H54 (cell line): Measurements from ENCODE around the gene REPS1.

Source experiments
- DNase-seq: peaks from one replicate; pipeline ENCODE4 v3.0.0; 2011; ENCODE audit warnings: low spot score, mixed read lengths; ENCODE audit not compliant: insufficient read length
- FAIRE-seq: peaks from 3 replicates; lab custom pipeline; 2011; peaks lifted over from hg19 to GRCh38; lab: Jason Lieb, UNC
- POLR2A ChIP-seq: IDR thresholded peaks from 2 replicates; pipeline ENCODE4 v1.6.1; 2011; ENCODE audit warnings: low read depth, mild to moderate bottlenecking, low read length

Gene REPS1

DNA sequence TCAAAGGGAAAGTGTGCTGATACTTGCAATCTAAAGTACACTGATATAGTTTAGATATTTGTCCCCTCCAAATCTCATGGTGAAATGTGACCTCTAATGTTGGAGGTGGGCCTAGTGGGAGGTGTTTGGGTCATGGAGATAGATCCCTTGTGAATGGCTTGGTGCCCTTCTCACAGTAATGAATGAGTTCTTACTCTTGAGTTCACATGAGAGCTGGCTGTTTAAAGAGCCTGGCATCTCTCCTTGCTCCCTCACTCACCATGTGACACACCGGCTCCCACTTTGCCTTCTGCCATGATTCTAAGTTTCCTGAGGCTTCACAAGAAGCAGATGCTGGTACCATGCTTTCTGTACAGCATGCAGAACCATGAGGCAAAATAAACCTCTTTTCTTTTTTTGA lies 78.1 kb downstream of the REPS1 start:
- TF ChIP-seq POLR2A, result no peak
- FAIRE-seq (no peak), DNase-seq (no peak)

DNA sequence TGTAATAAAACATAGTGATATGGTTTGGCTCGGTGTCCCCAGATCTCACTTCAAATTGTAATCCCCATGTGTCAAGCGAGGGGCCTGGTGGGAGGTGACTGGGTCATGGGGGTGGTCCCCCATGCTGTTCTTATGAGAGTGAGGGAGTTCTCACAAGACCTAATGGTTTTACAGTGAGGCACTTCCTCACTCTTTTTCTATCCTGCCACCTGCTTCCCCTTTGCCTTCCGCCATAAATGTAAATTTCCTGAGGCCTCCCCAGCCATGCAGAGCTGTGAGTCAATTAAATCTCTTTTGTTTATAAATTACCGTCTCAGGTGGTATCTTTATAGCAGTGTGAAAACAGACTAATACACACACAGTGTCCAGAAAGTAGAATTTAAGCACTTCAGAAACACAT lies 78.5 kb downstream of the REPS1 start:
- TF ChIP-seq POLR2A, result no peak
- no peak for DNase-seq

DNA sequence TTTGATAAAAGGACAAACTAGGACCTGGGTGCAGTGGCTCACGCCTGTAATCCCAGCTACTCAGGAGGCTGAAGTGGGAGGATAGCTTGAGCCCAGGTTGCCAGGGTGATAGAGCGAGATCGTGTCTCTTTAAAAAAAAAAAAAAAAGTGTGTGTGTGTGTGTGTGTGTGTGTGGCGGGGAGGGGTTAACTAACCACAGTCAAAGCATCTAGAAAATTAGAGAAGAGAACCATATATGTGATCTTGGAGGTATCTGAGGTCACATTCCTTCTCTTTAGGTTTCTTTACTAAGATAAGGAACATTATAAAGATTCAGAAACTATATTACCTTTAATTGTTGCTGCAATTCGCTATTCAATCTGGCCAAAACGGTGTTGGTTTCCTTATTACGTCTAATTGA lies 80.9 kb downstream of the REPS1 start:
- FAIRE-seq (no peak), DNase-seq (no peak)
- TF ChIP-seq POLR2A, result no peak

More for the DNA sequence above, 78.5 kb downstream of the REPS1 start:
- no peak for FAIRE-seq

DNA sequence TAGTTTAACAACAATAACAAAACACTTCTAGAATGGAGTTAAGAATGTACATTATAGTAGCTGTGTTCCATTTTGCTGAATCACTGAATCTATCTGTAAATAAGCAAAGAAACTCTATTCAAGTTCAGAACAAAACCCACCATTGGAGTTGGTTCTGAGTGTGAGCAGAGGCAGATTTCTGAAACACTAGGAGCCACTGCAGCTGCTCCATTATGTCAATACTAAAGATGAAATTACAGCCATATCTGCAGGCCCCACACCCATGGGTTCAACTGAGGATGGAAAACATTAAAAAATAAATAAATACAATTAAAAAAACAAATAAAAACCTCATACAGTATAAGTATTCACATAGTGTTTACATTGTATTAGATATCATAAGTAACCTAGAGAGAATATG lies 91.0 kb downstream of the REPS1 start:
- FAIRE-seq, result no peak
- DNase-seq, result no peak
- TF ChIP-seq POLR2A, result no peak

DNA sequence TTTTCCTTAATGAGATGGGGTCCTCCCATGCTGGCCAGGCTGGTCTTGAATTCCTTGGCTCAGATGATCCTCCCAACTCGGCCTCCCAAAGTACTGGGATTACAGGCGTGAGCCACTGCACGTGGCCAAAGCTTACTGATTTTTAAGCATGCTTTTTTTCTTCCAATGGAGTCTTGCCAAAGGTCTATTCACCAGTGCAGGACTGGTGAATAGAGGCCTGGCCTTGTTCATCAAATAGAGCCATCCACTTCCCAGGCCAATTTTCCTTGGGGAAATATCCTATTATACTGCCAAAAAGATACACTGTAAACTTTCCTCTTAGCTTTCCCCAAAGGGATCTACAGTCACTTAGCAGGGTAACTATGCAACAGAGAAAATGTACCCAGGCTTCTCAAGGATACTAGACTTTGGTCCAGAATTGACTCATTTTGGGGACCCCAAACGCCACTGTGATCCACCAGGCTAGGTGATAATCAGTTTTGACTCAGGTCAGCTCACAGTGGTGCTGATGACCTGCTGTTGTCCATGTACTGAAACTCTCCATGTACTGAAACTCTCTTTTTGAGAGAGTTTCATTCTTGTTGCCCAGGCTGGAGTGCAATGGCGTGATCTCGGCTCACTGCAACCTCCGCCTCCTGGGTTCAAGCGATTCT lies 91.8 kb downstream of the REPS1 start:
- no peak for TF ChIP-seq POLR2A
- DNase-seq, result no peak
- no peak for FAIRE-seq

DNA sequence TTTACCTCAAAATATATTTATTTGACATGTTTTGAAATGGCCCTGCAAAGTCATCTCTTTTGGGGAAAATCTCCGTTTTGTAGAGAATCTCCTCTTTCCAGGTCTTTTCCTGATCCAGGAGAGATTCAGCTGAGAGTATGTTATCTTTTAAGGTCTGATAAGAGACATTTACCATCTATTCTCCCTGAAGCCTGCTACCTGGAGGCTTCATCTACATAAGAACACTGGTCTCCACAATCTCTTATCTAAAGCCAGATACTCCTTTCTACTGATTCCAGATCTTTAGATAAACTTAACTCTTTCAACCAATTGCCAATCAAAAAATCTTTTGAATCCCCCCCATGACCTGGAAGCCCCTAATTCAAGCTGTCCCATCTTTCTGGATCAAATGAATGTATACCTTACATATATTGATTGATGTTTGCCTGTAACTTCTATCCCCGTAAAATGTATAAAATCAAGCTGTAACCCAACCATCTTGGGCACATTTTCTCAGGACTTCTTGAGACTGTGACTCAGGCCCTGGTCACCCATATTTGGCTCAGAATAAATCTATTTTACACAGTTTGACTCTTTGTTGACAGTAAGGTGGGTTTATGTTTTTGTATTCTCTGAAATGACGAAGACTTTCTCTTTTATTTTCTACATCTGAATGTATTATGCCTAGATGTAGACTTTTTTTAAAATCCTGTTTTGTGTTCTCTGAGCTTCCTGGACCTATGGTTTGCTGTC lies 96.6 kb downstream of the REPS1 start:
- DNase-seq, result no peak
- FAIRE-seq, result no peak
- TF ChIP-seq POLR2A, result no peak

DNA sequence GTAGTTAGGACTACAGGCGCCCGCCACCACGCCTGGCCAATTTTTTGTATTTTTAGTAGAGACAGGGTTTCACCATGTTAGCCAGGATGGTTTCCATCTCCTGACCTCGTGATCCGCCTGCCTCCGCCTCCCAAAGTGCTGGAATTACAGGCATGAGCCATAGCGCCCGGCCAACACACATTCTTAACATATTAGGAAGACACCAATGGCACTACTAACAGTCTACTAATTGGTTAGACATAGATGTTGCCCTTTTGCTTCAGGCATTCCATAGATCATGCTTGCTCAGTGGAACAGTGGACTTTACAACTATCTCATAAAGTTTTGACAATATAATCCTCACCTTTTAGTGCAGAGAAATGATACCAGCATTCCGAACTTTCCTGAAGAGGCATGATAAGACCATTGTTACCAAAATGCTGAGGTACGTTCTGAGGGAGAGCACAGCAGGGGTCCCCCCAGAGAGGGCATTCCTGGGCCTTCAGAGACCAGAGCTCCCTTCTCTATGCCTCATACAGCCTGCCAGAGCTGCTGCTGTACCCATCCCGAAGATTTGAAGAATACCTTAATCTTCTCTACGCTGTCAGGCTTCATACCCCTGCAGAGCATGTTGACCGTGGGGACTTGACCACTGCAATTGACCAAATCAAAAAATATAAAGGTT lies 102.8 kb downstream of the REPS1 start:
- no peak for TF ChIP-seq POLR2A
- DNase-seq (no peak), FAIRE-seq (no peak)

DNA sequence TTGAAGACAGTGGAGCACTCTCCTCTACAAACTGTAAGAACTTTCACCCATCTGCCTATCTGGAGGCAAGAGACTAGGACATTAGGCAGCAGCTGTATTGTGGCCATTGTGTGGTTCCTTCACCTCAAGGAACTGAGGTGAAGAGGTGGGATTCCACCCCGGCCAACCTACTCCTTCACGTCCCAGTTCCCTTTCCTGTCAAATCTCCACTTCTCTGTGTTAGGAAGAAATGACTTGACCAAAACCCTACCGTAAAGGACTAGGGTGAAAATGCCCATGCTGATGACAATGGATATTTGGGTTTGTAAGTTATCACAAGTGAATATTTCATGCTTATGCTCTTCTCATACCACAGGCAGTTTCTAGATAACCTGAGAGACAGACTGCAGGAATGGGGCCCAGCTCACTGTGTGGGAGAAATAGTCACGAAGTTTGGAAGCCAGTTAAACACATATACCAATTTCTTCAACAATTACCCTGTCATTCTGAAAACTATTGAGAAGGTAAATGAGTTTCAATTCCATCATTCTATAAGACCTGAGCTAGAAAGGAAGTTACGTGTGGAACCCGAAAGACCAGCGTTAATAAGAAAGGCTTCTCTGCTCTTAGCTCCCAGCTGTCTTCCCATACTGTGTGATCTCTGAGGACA lies 105.6 kb downstream of the REPS1 start:
- no peak for TF ChIP-seq POLR2A
- no peak for DNase-seq
- no peak for FAIRE-seq

DNA sequence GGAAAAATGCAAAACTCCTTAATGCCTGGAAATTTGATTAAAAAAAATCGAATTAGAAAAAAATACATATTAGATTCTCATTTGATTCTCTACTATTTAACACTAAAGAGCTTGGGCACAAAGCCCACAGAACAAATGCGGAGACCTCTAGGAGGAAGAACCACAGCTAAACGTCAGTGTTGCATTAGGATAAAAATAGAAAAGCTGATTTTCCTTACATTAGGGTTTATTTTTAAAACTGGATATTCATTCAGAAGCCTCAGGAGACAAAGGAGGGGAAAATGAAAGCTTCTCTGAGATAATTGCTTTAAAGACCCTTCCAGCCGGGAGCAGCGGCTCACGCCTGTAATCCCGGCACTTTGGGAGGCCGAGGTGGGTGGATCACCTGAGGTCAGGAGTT lies 114.9 kb downstream of the REPS1 start:
- FAIRE-seq (no peak), DNase-seq (no peak)
- no peak for TF ChIP-seq POLR2A

DNA sequence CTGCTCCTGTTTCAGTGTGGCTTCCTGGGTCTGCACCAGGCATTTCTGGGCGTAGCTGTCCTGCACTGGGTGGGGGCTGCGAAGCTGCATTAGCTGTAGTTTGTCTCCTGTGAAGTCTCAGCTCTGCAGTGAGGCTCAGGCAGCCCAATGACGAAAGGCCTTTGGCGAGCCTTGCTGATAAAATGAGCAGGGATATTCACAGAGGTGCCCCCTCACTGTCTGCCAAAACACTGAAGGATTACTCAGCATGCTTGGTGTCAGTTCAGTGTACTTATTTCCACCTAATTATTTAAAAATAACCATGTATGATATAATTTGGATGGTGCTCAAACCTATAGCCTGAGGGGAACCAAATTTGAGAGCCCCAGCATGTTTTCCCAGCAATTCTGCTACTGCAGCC lies 118.7 kb downstream of the REPS1 start:
- TF ChIP-seq POLR2A, result no peak
- no peak for DNase-seq
- no peak for FAIRE-seq

DNA sequence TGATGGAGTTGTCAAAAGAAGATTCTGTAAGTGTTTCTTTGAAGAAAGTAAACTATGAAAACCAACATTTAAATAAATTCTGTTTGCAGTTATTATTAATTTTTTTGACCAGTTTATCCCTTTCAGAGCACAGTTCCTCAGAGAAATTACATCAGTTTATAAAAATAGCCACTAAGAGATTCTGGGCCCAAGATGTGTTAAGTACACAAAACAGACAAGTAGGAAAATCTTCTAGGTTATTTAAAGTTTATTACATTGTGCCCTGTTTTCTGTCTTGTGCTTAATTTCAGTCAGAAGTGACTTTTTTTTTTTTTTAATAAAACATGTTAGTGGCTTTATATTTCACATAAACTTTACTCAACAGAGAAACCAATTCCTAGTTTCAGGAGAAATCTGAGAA lies 119.9 kb downstream of the REPS1 start:
- DNase-seq, result no peak
- TF ChIP-seq POLR2A, result no peak
- no peak for FAIRE-seq

DNA sequence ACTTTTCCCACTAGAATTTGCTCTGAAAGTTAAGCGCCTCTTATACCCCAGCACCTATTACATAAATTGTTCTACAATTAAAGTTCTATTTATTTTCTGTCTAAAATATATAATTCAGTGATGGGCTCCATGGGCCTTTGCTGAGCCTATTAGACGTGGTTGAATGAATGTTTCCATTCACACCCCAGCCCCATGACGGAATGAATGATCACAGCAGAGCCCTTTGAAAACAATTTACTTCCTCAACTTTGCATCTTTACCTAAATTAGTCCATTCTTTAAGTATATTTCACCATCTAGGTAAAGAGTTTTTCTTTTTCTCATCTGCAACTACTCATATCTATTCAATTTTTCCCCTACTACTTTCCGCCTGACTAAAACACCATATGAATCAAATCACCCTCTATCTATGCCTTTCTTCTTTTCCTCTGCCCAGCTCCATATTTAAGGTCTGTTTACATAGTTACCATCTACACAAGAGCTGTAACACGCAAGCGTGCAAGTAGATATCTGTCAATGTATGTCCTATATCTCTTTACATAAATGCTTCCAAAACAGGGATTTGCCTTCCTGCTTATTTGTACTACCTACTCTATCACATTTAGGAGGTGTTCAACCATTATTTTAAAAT lies 122.5 kb downstream of the REPS1 start:
- DNase-seq (no peak), FAIRE-seq (no peak)
- TF ChIP-seq POLR2A, result no peak

DNA sequence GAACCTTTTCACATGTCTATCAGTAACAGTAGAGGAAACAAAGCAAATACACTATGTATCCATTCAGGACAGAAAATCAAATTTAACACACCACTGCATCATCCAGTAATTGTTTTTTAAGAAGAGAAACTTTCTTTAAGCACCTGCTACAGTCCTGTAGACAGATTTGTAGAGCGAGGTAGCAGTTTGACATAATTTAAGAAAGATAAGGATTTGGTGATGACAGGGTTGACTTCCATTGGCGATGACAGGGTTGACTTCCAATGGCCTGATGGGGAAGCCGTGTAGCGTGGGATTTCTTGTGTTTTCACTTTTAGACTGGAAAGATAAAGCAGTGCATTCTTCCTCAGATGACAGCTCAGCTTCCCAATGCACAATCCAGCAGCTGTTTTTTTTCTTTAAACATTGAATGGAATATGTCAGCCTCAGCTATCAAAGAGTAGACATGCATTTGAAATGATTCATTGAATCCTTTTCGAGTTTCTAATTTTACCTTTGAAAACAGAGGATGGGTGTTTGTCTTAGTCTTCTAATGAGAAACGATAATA lies 123.6 kb downstream of the REPS1 start:
- no peak for TF ChIP-seq POLR2A
- no peak for DNase-seq
- no peak for FAIRE-seq
